ENCODE results near the gene SHCBP1L.

DNA sequence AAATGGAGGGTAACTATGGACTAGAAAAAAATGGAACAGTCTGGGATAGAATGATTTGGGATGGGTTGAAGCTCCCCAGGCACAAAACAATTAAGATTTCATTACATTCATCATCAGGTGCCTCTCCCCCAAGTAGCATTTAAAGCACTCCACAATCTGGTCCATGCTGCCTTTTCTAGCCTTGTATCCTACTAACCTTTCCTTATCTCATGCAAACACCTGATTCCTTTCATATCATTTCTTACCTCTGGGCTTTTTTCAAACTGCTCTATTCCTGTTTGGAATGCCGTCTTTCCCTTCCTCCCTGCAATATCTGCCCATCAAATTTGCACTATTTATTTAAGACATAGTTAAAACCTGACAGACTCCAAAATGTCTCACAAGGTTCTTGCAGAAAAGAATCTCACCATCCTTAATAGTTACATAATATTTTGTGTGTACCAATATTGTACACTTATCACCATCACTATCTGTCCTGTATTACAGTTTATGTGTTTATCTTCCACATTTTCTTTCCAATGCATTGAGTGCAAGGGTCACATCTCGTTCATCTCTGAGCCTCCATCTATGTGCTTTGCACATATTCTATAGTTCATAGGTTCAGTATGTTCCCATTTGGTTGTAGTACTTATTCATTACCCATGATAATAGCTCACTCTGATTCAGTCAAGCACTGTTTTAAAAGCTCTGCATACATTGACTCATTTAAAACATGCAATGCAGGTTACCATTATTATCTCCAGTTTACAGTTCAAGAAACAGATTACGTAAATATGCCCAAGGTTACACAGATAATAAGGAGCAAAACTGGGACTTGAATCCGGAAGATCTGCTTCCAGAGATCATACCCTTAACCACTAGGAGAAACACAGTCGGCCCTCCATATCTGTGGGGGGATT lies 16.1 kb upstream of the SHCBP1L start:
- TF ChIP-seq, protein P1, sequence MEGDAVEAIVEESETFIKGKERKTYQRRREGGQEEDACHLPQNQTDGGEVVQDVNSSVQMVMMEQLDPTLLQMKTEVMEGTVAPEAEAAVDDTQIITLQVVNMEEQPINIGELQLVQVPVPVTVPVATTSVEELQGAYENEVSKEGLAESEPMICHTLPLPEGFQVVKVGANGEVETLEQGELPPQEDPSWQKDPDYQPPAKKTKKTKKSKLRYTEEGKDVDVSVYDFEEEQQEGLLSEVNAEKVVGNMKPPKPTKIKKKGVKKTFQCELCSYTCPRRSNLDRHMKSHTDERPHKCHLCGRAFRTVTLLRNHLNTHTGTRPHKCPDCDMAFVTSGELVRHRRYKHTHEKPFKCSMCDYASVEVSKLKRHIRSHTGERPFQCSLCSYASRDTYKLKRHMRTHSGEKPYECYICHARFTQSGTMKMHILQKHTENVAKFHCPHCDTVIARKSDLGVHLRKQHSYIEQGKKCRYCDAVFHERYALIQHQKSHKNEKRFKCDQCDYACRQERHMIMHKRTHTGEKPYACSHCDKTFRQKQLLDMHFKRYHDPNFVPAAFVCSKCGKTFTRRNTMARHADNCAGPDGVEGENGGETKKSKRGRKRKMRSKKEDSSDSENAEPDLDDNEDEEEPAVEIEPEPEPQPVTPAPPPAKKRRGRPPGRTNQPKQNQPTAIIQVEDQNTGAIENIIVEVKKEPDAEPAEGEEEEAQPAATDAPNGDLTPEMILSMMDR (conservative IDR thresholded peaks at IDR 0.05 in 1 of 2, IDR thresholded peaks at IDR 0.05 in 1 of 2; ENCODE audit: low read depth in 1 of 2, low read length in 2 of 2): no peak
- TF ChIP-seq EZH2 (IDR thresholded peaks at IDR 0.05; ENCODE audit: low read length, missing control alignments): no peak

All from fibroblast of lung (primary cell).